Stimulated activated naive CD8-positive, alpha-beta T cell treated with anti-CD3 and anti-CD28 coated beads, Interleukin-15, Interleukin-2, amounts not matched to agents 100 U/mL and 50 U/mL, for 24 hours (primary cell): Measurements from ENCODE around the gene SEMA3B.
"Not testable (repeated sequence)": the region's sequence is repeated elsewhere in the genome, so short reads cannot be mapped to it uniquely, and the experiment has no call there.

Experiments
- ATAC-seq: fragments of 150-1000 bp; cut with Tn5 transposase; one replicate; pipeline ENCODE4 v1.10.0; 2021
- DNase-seq: peaks from one replicate; pipeline ENCODE4 v3.0.0; 2021

The SEMA3B gene

GRCh38 chr3:50258979-50259378 lies 10.0 kb upstream of the SEMA3B start:
- DNase-seq (no peak), ATAC-seq (no peak)

- ATAC-seq (no peak), DNase-seq (no peak)
Observed at GRCh38 chr3:50259432-50260026, 9.4 kb upstream of the SEMA3B start.

GRCh38 chr3:50260027-50260941 lies 8.7 kb upstream of the SEMA3B start:
- peak; percentile 90 for DNase-seq

GRCh38 chr3:50260942-50261441 lies 8.0 kb upstream of the SEMA3B start:
- ATAC-seq: no peak
- no peak for DNase-seq

More at GRCh38 chr3:50260027-50260941, 8.7 kb upstream of the SEMA3B start:
- peak; percentile 95 for ATAC-seq

GRCh38 chr3:50261505-50261904 lies 7.4 kb upstream of the SEMA3B start:
- ATAC-seq (no peak), DNase-seq (no peak)

- ATAC-seq, DNase-seq: not testable (repeated sequence)
Observed at GRCh38 chr3:50262200-50262599, 6.7 kb upstream of the SEMA3B start.

- DNase-seq (no peak), ATAC-seq (no peak)
Observed at GRCh38 chr3:50262778-50263177, 6.2 kb upstream of the SEMA3B start.

GRCh38 chr3:50263478-50264382 lies 5.2 kb upstream of the SEMA3B start:
- no peak for DNase-seq
- no peak for ATAC-seq

GRCh38 chr3:50264383-50264963 lies 4.5 kb upstream of the SEMA3B start:
- ATAC-seq: no peak

GRCh38 chr3:50264964-50265485 lies 3.9 kb upstream of the SEMA3B start:
- ATAC-seq: no peak
- DNase-seq: no peak

More at GRCh38 chr3:50264383-50264963, 4.5 kb upstream of the SEMA3B start:
- DNase-seq: no peak

- no peak for DNase-seq
- ATAC-seq: no peak
Observed at GRCh38 chr3:50265571-50265970, 3.4 kb upstream of the SEMA3B start.

- ATAC-seq: no peak
- DNase-seq: no peak
Observed at GRCh38 chr3:50266017-50266416, 2.9 kb upstream of the SEMA3B start.

GRCh38 chr3:50266836-50267235 lies 2.1 kb upstream of the SEMA3B start:
- ATAC-seq (no peak), DNase-seq (no peak)

GRCh38 chr3:50267280-50267913 lies 1.6 kb upstream of the SEMA3B start:
- DNase-seq (no peak), ATAC-seq (no peak)

- ATAC-seq (no peak), DNase-seq (no peak)
Observed at GRCh38 chr3:50268276-50268675, 671 bp upstream of the SEMA3B start.

GRCh38 chr3:50269460-50269859 lies 513 bp downstream of the SEMA3B start:
- no peak for DNase-seq

GRCh38 chr3:50269977-50270413 lies 1.0 kb downstream of the SEMA3B start:
- DNase-seq (no peak), ATAC-seq (no peak)

More at GRCh38 chr3:50269460-50269859, 513 bp downstream of the SEMA3B start:
- ATAC-seq: no peak

GRCh38 chr3:50270422-50271224 lies 1.7 kb downstream of the SEMA3B start:
- ATAC-seq: no peak

GRCh38 chr3:50271314-50271936 lies 2.5 kb downstream of the SEMA3B start:
- ATAC-seq (no peak), DNase-seq (no peak)

More at GRCh38 chr3:50270422-50271224, 1.7 kb downstream of the SEMA3B start:
- no peak for DNase-seq

GRCh38 chr3:50272538-50272910 lies 3.6 kb downstream of the SEMA3B start:
- DNase-seq, ATAC-seq: not testable (repeated sequence)
